Measurements from ENCODE around the gene PSME1. TPM values are rescaled to one million over a fixed set of nuclear protein-coding genes. Genes with fewer than 3 reads are reported as not detected.

Gene PSME1
- total RNA-seq, 1 experiment from 2014 or later = 76.8 TPM

- TF ChIP-seq HMGXB4 (CRISPR knock-in tag; IDR thresholded peaks at IDR 0.05) (no peak), ARID4B (CRISPR knock-in tag; IDR thresholded peaks at IDR 0.05; ENCODE audit: borderline replicate concordance) (no peak; the same call in 1 of the 2 replicates)
Observed at GRCh38 chr14:24114532-24115421, 21.2 kb upstream of the PSME1 start, which contains the start of the genes DCAF11 and NRL (continued).

GRCh38 chr14:24115422-24116127 is 20.4 kb upstream of the PSME1 start:
- DNase-seq (ENCODE audit: low spot score) (no peak), ATAC-seq (peak; percentile 1; the same call in 1 of the 2 replicates)
- Mint-ChIP-seq H3K4me3 (peak overlapping the region; percentile 99), H3K9me3 (no peaks in the 10 kb centered on the region), H3K4me1 (peaks cover 17% of the 10 kb centered on the region), H3K27me3 (ENCODE audit: low read depth) (peaks cover 4% of the 10 kb centered on the region; the same call in 1 of the 2 replicates), H3K36me3 (peaks cover 34% of the 10 kb centered on the region), H3K27ac (peak overlapping the region; percentile 93)
- ChIA-PET POLR2A (interaction anchor here (0.7 to 3.3 kb wide), 14 partner anchors 8 to 80 kb away, joined by 3 to 44 read pairs (median 11); partner anchors contain the start of genes CARMIL3, EMC9, IPO4 and IRF9), CTCF (interaction anchor here (0.5 to 3.3 kb wide), 28 partner anchors 9 to 483 kb away, joined by 3 to 67 read pairs (median 6); partner anchors contain the start of genes CARMIL3, CIDEB, DHRS4L2 and EMC9)
- TF ChIP-seq FOXK1 (CRISPR knock-in tag; IDR thresholded peaks at IDR 0.05) (no peak), NFE2L1 (CRISPR knock-in tag; IDR thresholded peaks at IDR 0.05) (no peak), PRRX2 (CRISPR knock-in tag; IDR thresholded peaks at IDR 0.05) (no peak), E2F1 (CRISPR knock-in tag; IDR thresholded peaks at IDR 0.05) (no peak)

- no peaks in the 10 kb centered on the region for H3K9me3 Mint-ChIP-seq
- H3K27ac Mint-ChIP-seq = no peak overlapping the region
- ChIA-PET CTCF (interaction anchor here (0.5 to 3.3 kb wide), 5 partner anchors 20 to 128 kb away, joined by 3 to 67 read pairs (median 26); partner anchors contain the start of genes EMC9, IRF9 and PSME1), POLR2A (interaction anchor here (0.7 to 3.3 kb wide), 5 partner anchors 13 to 79 kb away, joined by 3 to 44 read pairs (median 12); partner anchors contain the start of genes CARMIL3, PCK2, PSME2 and RNF31)
- ATAC-seq = no peak
- H3K4me1 Mint-ChIP-seq = peaks cover 17% of the 10 kb centered on the region
- peaks cover 4% of the 10 kb centered on the region; the same call in 1 of the 2 replicates for H3K27me3 Mint-ChIP-seq (ENCODE audit: low read depth)
- H3K4me3 Mint-ChIP-seq = peak overlapping the region; percentile 99
- DNase-seq (ENCODE audit: low spot score) = no peak
- peaks cover 40% of the 10 kb centered on the region for H3K36me3 Mint-ChIP-seq
- TF ChIP-seq TCF7 (CRISPR knock-in tag; IDR thresholded peaks at IDR 0.05; ENCODE audit: low read depth) = no peak
- no peak for TF ChIP-seq NR2C2 (CRISPR knock-in tag; IDR thresholded peaks at IDR 0.05)
- TF ChIP-seq OVOL2 (CRISPR knock-in tag; IDR thresholded peaks at IDR 0.05; ENCODE audit: borderline replicate concordance) = no peak
- no peak for TF ChIP-seq IRF1 (CRISPR knock-in tag; IDR thresholded peaks at IDR 0.05)
- no peak for TF ChIP-seq TEAD1 (CRISPR knock-in tag; IDR thresholded peaks at IDR 0.05)
- TF ChIP-seq RELA (CRISPR knock-in tag; IDR thresholded peaks at IDR 0.05; ENCODE audit: borderline replicate concordance) = no peak
- no peak for TF ChIP-seq ZNF281 (CRISPR knock-in tag; IDR thresholded peaks at IDR 0.05)
- no peak for TF ChIP-seq ZBTB21 (CRISPR knock-in tag; IDR thresholded peaks at IDR 0.05; ENCODE audit: borderline replicate concordance)
- no peak for TF ChIP-seq USF2 (CRISPR knock-in tag; IDR thresholded peaks at IDR 0.05)
- TF ChIP-seq PRRX2 (CRISPR knock-in tag; IDR thresholded peaks at IDR 0.05) = no peak
- no peak for TF ChIP-seq KAT7 (CRISPR knock-in tag; IDR thresholded peaks at IDR 0.05; ENCODE audit: borderline replicate concordance)
Observed at GRCh38 chr14:24116128-24116814, 19.7 kb upstream of the PSME1 start.

Measured in WTC11 (cell line).